Nephron (organoid): Measurements from ENCODE around the gene DAND5.
A peak's percentile ranks its signal among the peaks of the same experiment; 100 is the strongest.

Experiments
- H3K27ac Mint-ChIP-seq, 3 experiments: 2 replicates each; pipeline ENCODE4 v1.8.0; 2020; ENCODE audit warnings: mixed read lengths in 3 of 3, mild to moderate bottlenecking in 2 of 3, moderate library complexity in 1 of 3
- H3K27me3 Mint-ChIP-seq: 2 replicates; pipeline ENCODE4 v1.8.0; 2021; ENCODE audit warnings: low read depth, mild to moderate bottlenecking, moderate library complexity, mixed read lengths
- H3K36me3 Mint-ChIP-seq: 2 replicates; pipeline ENCODE4 v1.8.0; 2020; ENCODE audit warnings: low read depth, mixed read lengths
- H3K4me1 Mint-ChIP-seq: 2 replicates; pipeline ENCODE4 v1.8.0; 2020; ENCODE audit warnings: mixed read lengths
- H3K4me3 Mint-ChIP-seq, 3 experiments: 2 replicates each; pipeline ENCODE4 v1.8.0; 2020; ENCODE audit warnings: mild to moderate bottlenecking in 3 of 3, mixed read lengths in 3 of 3, moderate library complexity in 2 of 3
- H3K9me3 Mint-ChIP-seq: 2 replicates; pipeline ENCODE4 v1.8.0; 2020; ENCODE audit warnings: mixed read lengths
- CTCF ChIP-seq, 3 experiments: fragments of 200-600 bp; sonication (generic); IDR thresholded peaks; one replicate each; pipeline ENCODE4 v1.5.0; 2021; ENCODE audit warnings: antibody characterized with exemption in 3 of 3; ENCODE audit not compliant: unreplicated experiment in 3 of 3

The DAND5 gene

GRCh38 chr19:12932392-12933286 lies 36.7 kb upstream of the DAND5 start:
- Mint-ChIP-seq H3K4me1 (peaks cover 22% of the 10 kb centered on the region), H3K27me3 (no peaks in the 10 kb centered on the region)

GRCh38 chr19:12933287-12934072 lies 35.9 kb upstream of the DAND5 start, which contains the start of gene FARSA:
FARSA (minus strand) TSS chr19:12933711; CDS start chr19:12933696, 15 bp downstream.
- H3K27ac Mint-ChIP-seq: peak within 1 kb of the TSS; percentile 83 to 94 (median 92)
- H3K9me3 Mint-ChIP-seq: no peaks in the 10 kb centered on the region
- no peak for TF ChIP-seq CTCF (IDR thresholded peaks at IDR 0.05; ENCODE audit: unreplicated experiment in 3 of 3)
- no peaks in the 10 kb centered on the region for H3K27me3 Mint-ChIP-seq
- peaks cover 30% of the 10 kb centered on the region for H3K4me1 Mint-ChIP-seq
- H3K36me3 Mint-ChIP-seq: peaks cover 15% of the 10 kb centered on the region
- peak within 1 kb of the TSS; percentile 96 to 98 (median 96) for H3K4me3 Mint-ChIP-seq

More at GRCh38 chr19:12932392-12933286, 36.7 kb upstream of the DAND5 start:
- no peak for TF ChIP-seq CTCF (IDR thresholded peaks at IDR 0.05; ENCODE audit: unreplicated experiment in 3 of 3)
- no peaks in the 10 kb centered on the region for H3K9me3 Mint-ChIP-seq
- peaks cover 17% of the 10 kb centered on the region for H3K36me3 Mint-ChIP-seq
- peak overlapping the region; percentile 96 to 98 (median 96) for H3K4me3 Mint-ChIP-seq
- H3K27ac Mint-ChIP-seq: peak overlapping the region; percentile 83 to 94 (median 92)

GRCh38 chr19:12935071-12935470 lies 34.3 kb upstream of the DAND5 start:
- Mint-ChIP-seq H3K27me3 (no peaks in the 10 kb centered on the region), H3K27ac (no peak overlapping the region), H3K4me3 (peak overlapping the region; percentile 23 to 45 (median 36)), H3K36me3 (peaks cover 19% of the 10 kb centered on the region), H3K4me1 (peaks cover 43% of the 10 kb centered on the region), H3K9me3 (no peaks in the 10 kb centered on the region)
- no peak for TF ChIP-seq CTCF (IDR thresholded peaks at IDR 0.05; ENCODE audit: unreplicated experiment in 3 of 3)

GRCh38 chr19:12936582-12936981 lies 32.8 kb upstream of the DAND5 start:
- Mint-ChIP-seq H3K27me3 (no peaks in the 10 kb centered on the region), H3K4me3 (peak overlapping the region; percentile 34 to 69 (median 40)), H3K36me3 (peaks cover 33% of the 10 kb centered on the region), H3K4me1 (peaks cover 51% of the 10 kb centered on the region), H3K9me3 (no peaks in the 10 kb centered on the region), H3K27ac (no peak overlapping the region)
- TF ChIP-seq CTCF (IDR thresholded peaks at IDR 0.05; ENCODE audit: unreplicated experiment in 3 of 3): no peak

- Mint-ChIP-seq H3K4me1 (peaks cover 50% of the 10 kb centered on the region), H3K27ac (peak overlapping the region; percentile 87 to 97 (median 96)), H3K27me3 (no peaks in the 10 kb centered on the region), H3K36me3 (peaks cover 41% of the 10 kb centered on the region), H3K4me3 (peak overlapping the region; percentile 96 to 100 (median 99)), H3K9me3 (no peaks in the 10 kb centered on the region)
- no peak for TF ChIP-seq CTCF (IDR thresholded peaks at IDR 0.05; ENCODE audit: unreplicated experiment in 3 of 3)
Observed at GRCh38 chr19:12937093-12937926, 32.1 kb upstream of the DAND5 start.
